ENCODE results near the gene PHF23. TPM values are rescaled to one million over a fixed set of nuclear protein-coding genes. Genes with fewer than 3 reads are reported as not detected.
"Not testable (repeated sequence)": the region's sequence is repeated elsewhere in the genome, so short reads cannot be mapped to it uniquely, and the experiment has no call there.

PHF23 gene
- polyA plus RNA-seq, 3 donors = 51.1 to 60.7 (median 53.7) TPM

DNA sequence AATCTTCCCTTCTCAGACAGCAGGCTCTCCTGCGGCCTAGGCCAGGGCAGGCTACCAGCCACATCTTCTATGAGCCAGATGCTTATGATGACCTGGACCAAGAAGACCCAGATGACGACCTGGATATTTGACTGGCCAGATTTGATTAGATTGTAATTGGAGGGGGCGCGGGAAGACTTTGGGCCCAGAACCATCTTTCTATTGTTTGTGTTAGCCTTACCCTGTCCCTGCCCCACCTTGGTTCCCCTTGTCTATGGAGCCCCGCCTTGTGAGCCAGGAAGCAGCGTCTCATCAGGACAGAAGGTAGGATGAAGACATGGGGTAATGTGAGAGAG lies 20.3 kb upstream of the PHF23 start:
- DNase-seq (ENCODE audit: low read depth in 3 of 3, low spot score in 2 of 3) = no peak

DNA sequence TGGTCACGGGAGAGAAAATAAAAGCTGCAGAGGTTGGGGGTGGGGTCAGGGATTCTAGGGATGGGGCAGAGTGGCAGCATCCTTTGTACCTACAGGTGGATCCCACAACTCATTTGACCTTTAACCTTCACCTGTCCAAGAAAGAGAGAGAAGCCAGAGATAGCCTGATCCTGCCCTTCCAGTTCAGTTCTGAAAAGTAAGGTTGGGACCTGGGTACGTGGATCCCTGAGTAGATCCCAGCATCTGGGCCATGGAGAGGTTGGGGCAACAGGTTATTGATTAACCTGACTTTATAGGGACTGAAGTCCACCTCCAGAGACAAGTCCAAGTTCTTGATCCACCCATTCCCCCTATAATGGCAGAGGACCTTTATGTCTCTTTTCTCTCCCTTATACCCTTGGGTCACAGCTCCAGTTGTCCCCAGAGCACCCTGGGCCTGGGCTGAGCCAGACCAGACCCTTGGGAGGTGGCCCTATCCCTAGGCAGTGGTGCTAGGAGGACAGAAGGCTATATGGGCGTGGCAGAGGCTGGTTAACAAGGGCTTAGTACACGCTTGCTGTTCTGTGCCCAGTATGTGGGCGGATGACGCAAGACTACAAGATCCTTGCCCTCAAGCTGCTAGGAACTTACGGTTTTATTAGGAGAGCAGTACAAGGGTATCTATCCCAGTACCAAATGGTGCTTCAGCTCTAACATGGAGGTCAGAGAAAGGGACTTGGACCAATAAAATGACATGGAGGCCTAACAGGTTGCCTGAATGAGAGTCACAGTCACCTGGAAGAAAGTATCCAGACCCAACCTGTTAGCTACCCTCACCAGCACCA lies 19.7 kb upstream of the PHF23 start:
- no peak for DNase-seq (ENCODE audit: low read depth in 3 of 3, low spot score in 2 of 3)

DNA sequence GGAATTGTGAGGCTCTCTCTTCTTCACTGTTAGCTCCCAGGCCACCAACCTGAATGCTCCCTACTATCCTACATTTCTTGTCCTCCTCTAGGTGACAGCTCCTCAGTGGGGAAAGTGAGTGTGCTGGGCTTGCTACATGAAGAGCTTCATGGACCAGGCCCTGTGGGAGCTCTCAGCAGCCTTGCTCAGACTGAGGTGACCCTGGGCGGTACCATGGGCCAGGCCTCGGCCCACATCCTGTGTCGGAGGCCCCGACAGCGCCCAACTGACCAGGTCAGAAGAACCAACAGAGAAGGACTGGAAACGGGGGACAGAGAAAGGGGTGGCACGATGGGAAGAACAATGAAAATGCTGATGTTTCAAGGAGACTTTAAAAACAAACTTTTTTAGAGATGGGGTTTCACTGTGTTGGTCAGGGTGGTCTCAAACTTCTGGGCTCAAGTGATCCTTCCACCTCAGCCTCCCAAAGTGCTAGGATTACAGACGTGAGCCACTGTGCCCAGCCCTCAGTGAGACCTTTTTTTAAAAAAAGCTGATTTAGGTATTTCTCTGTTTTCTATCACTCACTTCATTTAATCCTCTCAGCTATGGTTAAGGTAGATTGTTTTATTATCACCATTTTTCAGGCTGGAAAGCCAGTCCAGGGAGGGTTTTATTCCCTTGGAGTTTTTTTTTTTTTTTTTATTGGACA lies 17.7 kb upstream of the PHF23 start:
- no peak for DNase-seq (ENCODE audit: low read depth in 3 of 3, low spot score in 2 of 3)

DNA sequence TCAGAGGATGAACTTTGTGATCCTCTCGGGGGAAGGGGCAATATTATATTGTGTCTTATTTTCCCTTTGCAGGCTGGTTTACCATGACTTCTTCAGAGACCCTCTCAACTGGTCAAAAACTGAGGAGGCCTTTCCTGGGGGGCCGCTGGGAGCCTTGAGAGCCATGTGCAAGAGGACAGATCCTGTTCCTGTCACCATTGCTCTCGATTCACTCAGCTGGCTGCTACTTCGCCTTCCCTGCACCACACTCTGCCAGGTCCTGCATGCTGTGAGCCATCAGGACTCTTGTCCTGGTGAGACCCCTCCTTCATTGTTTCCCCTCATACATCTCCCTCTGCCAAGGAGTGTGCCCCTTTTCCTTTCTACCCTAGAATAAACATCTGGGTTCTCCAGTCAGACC lies 15.3 kb upstream of the PHF23 start:
- DNase-seq (ENCODE audit: low read depth in 3 of 3, low spot score in 2 of 3) = no peak

- DNase-seq (ENCODE audit: low read depth in 3 of 3, low spot score in 2 of 3) = no peak
Observed at GRCh38 chr17:7253082-7253481, 13.8 kb upstream of the PHF23 start.

DNA sequence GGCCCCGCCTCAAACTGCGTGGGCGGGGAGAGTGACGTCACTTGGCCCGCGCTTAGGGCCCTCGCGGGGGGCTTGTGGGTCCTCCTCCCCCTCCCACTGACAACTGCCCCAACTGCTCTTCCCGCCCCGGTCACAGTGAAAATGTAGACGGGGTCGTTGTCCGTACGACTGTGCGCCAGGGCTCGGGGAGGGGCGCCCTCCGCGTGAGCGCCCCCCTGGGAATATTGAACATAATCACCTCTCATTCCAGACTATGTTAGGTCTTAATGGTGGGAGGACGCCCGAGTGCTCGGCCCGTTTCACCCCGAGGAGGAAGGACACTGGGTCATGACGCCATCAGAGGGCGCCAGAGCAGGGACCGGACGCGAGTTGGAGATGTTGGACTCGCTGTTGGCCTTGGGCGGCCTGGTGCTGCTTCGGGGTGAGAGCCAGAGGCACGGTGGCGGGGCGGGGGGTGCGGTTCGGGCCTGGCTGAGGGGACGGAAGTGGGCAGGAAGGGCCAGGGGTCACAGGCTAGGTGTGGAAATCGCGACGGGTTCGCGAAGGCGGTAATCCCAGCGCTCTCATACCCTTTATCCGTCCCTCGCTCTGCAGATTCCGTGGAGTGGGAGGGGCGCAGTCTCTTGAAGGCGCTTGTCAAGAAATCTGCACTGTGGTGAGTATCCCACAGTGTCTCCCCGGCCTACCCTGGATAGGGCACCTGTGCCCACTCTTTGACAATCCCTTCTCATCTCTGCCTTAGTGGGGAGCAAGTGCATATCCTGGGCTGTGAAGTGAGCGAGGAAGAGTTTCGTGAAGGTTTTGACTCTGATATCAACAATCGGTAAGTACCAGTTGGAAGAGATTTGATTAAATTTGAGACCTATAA lies 13.2 kb upstream of the PHF23 start, which contains the start of gene ELP5:
Gene ELP5, plus strand, starts transcription at position 40 of the 868 bp plus-strand sequence. Its CDS starts 336 bp downstream, at position 376.
- peak; percentile 90 to 92 (median 91) for DNase-seq (ENCODE audit: low read depth in 3 of 3, low spot score in 2 of 3)

DNA sequence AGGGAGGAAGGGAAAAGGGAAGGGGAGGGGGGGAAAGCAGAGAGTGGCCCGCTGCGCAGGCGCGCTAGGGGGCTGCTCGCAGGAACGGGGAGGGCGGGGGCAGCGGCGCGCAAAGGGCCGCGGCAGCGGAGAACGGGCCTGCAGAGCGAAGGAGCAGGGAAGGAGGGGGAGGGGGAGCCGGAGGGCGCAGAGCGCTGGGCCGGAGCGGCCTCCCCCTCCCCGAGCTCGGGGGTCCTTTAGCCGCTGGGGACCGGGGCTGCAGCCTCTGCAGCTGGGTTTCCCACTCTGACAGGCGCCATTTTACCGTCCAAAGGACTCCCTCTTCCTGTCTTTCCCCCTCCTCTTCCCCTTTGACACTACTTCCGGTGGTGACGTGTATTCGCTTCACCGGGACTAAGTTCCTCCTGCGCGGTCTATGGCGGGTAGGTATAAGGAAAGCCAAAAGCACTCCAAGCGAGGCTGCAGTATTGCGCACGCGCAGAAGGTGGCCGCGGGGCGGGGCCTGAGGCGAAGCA lies 12.5 kb upstream of the PHF23 start, which contains the start of gene CTDNEP1:
Gene CTDNEP1, minus strand, starts transcription at position 74 of the 515 bp plus-strand sequence. CDS start 438 bp downstream, outside the sequence.
- peak; percentile 100 for DNase-seq (ENCODE audit: low read depth in 3 of 3, low spot score in 2 of 3)

DNA sequence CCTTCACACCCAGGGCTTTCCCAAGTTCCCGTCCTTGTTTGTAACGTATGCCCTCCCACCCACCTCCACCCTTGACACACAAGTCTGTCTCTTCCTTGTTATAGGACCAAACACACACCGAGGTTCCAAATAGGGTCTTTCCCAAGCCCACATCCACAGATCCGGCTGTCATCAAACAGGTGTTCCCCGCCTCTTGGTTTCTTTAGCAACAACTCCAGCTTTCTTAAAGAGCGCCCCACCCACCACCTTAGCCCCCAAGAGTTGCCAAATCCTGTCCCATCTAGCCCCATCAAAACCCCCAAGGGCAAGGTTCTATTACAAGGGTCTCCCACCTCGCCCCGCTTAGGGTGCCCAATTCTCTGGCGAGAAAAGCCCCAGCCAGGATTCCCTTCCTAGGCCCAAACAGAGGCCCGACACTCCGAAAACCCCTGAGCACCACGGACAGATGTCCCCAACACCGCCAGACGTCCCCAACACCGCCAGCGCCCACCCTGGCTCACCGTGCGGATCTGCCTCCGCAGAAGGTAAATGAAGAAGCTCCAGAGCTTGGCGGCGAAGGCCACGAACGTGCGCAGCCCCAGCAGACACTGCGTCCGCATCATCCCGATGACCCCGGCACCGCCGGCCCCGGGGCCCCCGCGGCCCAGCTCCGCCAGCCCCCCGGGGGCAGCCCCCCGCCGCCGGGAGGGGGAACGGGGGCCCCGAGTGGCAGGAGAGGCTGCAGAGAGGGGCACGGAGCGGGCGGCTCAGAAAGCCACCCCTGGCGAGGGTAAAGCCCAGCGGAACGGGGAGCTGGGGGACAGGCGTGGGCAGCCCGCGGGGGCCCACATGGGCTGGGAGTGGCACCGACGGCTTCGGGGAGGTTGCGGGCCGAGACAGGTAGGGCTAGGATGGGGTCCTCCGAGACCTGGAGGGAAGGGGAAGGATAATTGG lies 11.7 kb upstream of the PHF23 start:
- DNase-seq (ENCODE audit: low read depth in 3 of 3, low spot score in 2 of 3) = no peak

- no peak for DNase-seq (ENCODE audit: low read depth in 3 of 3, low spot score in 2 of 3)
Observed at GRCh38 chr17:7249830-7250229, 10.6 kb upstream of the PHF23 start.

DNA sequence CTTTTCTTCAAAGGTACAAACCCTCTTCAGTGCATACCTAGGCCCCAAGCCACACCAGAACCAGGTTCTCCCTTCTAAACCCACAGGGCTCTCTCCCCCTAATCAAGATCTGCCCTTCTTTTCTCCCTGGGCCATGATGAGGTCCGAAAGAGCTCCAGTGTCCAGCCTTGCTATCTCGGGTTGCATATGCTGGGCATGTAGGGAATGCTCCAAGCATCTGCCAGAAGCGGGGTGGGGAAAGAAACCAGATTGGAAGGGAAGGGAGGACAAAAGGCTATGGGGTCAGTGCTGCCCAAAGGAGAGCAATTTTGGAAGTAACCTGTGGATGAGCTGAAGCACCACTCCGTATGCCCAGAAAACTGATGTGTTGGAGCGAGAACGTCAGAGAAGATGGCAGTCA lies 10.0 kb upstream of the PHF23 start:
- DNase-seq (ENCODE audit: low read depth in 3 of 3, low spot score in 2 of 3) = no peak

DNA sequence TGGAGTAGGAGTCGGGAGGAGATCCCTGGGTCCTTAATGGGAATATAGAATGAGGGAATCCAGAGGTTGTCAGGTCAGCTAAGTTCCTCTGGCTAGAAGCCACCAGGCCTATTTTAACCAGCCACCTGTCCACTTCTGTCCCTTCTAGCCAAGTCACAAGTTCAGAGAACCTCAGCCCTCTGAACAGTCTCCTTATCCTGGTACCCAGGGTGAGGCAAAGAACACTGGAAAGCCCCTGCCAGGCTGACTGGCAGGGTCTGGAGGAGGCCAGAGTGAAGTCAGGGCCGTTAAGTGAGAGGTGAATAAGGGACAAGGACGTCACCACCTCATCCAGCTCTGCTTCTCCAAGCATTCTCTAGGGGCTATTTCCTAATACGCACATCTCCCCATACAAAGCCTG lies 9.5 kb upstream of the PHF23 start:
- DNase-seq (ENCODE audit: low read depth in 3 of 3, low spot score in 2 of 3) = no peak

DNA sequence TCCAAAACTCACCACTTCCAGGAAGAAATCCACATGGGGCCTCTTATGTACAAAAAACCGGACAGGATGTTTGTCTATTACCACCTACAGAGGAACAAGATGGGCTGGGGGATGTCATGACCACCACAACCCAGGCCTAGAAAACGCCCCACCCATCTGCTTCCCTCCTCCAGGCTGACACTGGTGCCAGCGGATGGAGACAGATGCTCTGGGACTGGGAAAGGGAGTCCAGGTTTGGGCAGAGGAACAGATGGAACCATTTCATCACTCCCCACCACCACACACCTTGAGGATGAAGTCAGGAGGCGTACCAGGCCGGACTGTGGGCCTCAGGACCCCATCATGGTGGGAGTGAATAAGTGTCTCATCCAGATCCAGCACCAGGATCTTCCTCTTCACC lies 7.5 kb upstream of the PHF23 start:
- DNase-seq (ENCODE audit: low read depth in 3 of 3, low spot score in 2 of 3) = no peak

- not testable (repeated sequence) for DNase-seq (ENCODE audit: low read depth in 3 of 3, low spot score in 2 of 3)
Observed at GRCh38 chr17:7243838-7244237, 4.6 kb upstream of the PHF23 start.

DNA sequence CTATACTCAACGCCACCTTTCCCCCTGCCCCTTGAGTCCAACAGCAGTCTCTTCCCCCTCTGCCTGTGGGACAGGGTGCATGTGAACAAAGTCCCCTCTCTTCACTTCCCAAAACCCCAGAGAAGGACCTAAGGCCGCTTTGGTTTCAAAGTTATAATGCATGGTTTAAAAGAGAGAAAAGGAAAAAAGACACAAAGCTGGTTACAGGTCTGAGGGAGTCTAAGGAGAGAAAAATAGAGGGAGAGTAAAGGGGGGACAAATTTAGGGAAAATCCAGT lies 4.1 kb upstream of the PHF23 start:
- no peak for DNase-seq (ENCODE audit: low read depth in 3 of 3, low spot score in 2 of 3)

GRCh38 chr17:7242717-7243452 lies 3.6 kb upstream of the PHF23 start:
- DNase-seq (ENCODE audit: low read depth in 3 of 3, low spot score in 2 of 3) = peak; percentile 96 to 100 (median 98)

- peak; percentile 91 to 95 (median 93) for DNase-seq (ENCODE audit: low read depth in 3 of 3, low spot score in 2 of 3)
Observed at GRCh38 chr17:7241783-7242716, 2.8 kb upstream of the PHF23 start, which contains the start of gene GABARAP. GABARAP (minus strand) TSS chr17:7242449; CDS start chr17:7242330, 119 bp downstream.

- no peak for DNase-seq (ENCODE audit: low read depth in 3 of 3, low spot score in 2 of 3)
Observed at GRCh38 chr17:7241090-7241733, 2.0 kb upstream of the PHF23 start.

- no peak for DNase-seq (ENCODE audit: low read depth in 3 of 3, low spot score in 2 of 3)
Observed at GRCh38 chr17:7240375-7240774, 1.1 kb upstream of the PHF23 start.

Measured in right renal cortex interstitium (tissue), 3 donors.